ENCODE results near the gene SSNA1.

DNA sequence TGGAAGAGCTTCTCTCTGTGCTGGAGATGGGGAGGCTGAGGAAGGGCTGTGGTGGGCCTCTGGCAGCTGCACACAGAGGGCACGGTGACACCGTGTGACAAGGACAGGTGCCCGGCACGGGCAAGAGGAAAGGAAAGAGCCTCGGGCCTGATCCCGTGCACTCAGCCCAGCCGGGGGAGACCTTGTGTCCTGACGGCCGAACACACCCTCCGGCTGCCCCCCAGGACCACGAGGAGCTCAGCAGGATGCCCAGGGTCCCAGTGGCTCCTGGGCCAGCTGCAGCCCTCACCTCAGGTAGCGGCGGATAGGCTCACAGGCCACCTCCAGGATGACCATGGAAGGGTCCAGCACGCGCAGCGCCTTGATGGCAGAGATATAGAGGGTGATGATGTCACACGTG is 5.6 kb upstream of the SSNA1 start:
- TF ChIP-seq, protein P1, sequence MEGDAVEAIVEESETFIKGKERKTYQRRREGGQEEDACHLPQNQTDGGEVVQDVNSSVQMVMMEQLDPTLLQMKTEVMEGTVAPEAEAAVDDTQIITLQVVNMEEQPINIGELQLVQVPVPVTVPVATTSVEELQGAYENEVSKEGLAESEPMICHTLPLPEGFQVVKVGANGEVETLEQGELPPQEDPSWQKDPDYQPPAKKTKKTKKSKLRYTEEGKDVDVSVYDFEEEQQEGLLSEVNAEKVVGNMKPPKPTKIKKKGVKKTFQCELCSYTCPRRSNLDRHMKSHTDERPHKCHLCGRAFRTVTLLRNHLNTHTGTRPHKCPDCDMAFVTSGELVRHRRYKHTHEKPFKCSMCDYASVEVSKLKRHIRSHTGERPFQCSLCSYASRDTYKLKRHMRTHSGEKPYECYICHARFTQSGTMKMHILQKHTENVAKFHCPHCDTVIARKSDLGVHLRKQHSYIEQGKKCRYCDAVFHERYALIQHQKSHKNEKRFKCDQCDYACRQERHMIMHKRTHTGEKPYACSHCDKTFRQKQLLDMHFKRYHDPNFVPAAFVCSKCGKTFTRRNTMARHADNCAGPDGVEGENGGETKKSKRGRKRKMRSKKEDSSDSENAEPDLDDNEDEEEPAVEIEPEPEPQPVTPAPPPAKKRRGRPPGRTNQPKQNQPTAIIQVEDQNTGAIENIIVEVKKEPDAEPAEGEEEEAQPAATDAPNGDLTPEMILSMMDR (IDR thresholded peaks at IDR 0.05; ENCODE audit: low read depth, low read length), result no peak
- no peak for TF ChIP-seq EZH2phosphoT487 (IDR thresholded peaks at IDR 0.05; ENCODE audit: low read depth)
